BLaER1 (cell line): ENCODE data around the gene SLC4A5.

Experiments used
- H3K27ac ChIP-seq: shearing (Covaris generic); formaldehyde crosslinking; 2 replicates; pipeline ENCODE4 v1.8.1; 2022
- H3K27me3 ChIP-seq: shearing (Covaris generic); formaldehyde crosslinking; 2 replicates; pipeline ENCODE4 v1.8.1; 2022
- H3K36me3 ChIP-seq: shearing (Covaris generic); formaldehyde crosslinking; 2 replicates; pipeline ENCODE4 v1.8.1; 2022
- H3K4me1 ChIP-seq: shearing (Covaris generic); formaldehyde crosslinking; 2 replicates; pipeline ENCODE4 v1.8.1; 2022
- H3K4me2 ChIP-seq: shearing (Covaris generic); formaldehyde crosslinking; 2 replicates; pipeline ENCODE4 v1.8.1; 2022
- H3K4me3 ChIP-seq: shearing (Covaris generic); formaldehyde crosslinking; 2 replicates; pipeline ENCODE4 v1.8.1; 2022
- H3K9ac ChIP-seq: shearing (Covaris generic); formaldehyde crosslinking; 2 replicates; pipeline ENCODE4 v1.8.1; 2022
- H3K9me3 ChIP-seq: shearing (Covaris generic); formaldehyde crosslinking; 2 replicates; pipeline ENCODE4 v1.8.1; 2022
- H4K20me1 ChIP-seq: shearing (Covaris generic); formaldehyde crosslinking; 2 replicates; pipeline ENCODE4 v1.8.1; 2022
- Cebpa-rat ChIP-seq: shearing (Covaris generic); IDR thresholded peaks from 2 replicates; pipeline ENCODE4 v1.8.1; 2022

Gene SLC4A5

DNA sequence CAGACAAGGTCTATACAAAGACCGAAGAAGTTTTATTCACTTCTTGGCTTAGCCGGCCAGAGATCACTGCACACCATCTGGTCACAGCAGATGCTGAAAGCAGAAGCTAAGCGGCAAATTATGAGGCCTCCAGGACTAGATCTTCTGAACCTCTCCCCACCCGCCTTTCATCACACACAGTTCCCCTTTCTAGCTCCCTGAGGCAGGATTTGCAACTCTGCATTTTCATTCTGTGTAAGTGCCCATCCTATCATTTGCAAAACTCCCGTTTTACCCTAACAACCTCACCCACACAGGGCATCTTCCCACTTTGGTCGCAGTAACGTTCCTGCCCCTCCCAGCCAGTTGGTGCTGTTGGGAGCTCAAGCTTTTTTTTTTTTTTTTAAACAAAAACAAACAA is 161.5 kb downstream of the SLC4A5 start:
- Histone ChIP-seq H3K27me3 (no peaks in the 10 kb centered on the region), H4K20me1 (peaks cover 18% of the 10 kb centered on the region), H3K9me3 (peaks cover 4% of the 10 kb centered on the region; the same call in 1 of the 2 replicates), H3K4me3 (no peak overlapping the region), H3K27ac (no peak overlapping the region), H3K4me2 (peak overlapping the region; percentile 39), H3K4me1 (peaks cover 45% of the 10 kb centered on the region), H3K36me3 (peaks cover 6% of the 10 kb centered on the region), H3K9ac (no peak overlapping the region)
- TF ChIP-seq Cebpa-rat, result no peak

DNA sequence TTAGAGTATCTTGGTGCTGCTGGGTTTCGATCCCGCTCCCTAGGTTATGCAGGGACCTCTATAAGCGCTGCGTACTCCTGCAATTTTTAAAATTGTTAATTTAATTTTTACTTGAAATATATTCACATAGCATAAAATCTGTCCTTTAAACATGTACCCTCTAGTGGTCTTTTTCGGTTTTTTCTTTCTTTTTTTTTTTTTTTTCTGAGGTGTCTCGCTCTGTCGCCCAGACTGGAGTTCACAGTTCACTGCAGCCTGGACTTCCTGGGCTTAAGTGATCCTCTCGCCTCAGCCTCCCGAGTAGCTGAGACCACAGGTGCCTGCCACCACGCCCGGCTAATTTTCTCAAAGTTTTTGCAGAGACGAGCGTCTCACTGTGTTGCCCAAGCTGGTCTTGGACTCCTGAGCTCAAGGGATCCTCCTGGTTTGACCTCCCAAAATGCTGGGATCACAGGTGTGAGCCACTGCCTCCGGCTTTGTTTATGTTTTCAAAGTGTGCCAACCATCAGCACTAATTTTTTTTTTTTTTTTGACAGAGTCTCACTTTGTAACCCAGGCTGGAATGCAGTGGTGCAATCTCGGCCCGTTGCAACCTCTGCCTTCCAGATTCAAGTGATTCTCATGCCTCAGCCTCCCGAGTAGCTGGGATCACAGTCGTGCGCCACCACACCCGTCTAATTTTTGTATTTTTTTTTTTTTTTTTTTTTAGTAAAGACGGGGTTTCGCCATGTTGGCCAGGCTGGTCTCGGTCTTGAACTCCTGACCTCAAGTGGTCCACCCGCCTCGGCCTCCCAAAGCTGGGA is 164.0 kb downstream of the SLC4A5 start:
- Histone ChIP-seq H3K4me1 (peaks cover 35% of the 10 kb centered on the region), H3K9ac (no peak overlapping the region), H4K20me1 (peaks cover 43% of the 10 kb centered on the region), H3K4me3 (peak overlapping the region; percentile 94), H3K9me3 (peaks cover 23% of the 10 kb centered on the region; the same call in 1 of the 2 replicates), H3K27ac (peak overlapping the region; percentile 64), H3K4me2 (peak overlapping the region; percentile 83), H3K36me3 (peaks cover 25% of the 10 kb centered on the region), H3K27me3 (no peaks in the 10 kb centered on the region)
- TF ChIP-seq Cebpa-rat, result no peak

GRCh38 chr2:74178211-74179062 is 164.8 kb downstream of the SLC4A5 start, which contains the start of gene MOB1A:
MOB1A (minus strand) TSS chr2:74178879; CDS start chr2:74178674, 205 bp downstream.
- Histone ChIP-seq H4K20me1 (peaks cover 51% of the 10 kb centered on the region), H3K27ac (peak within 1 kb of the TSS; percentile 99), H3K4me3 (peak within 1 kb of the TSS; percentile 94), H3K36me3 (peaks cover 25% of the 10 kb centered on the region), H3K9ac (peak within 1 kb of the TSS; percentile 99), H3K27me3 (no peaks in the 10 kb centered on the region), H3K4me2 (peak within 1 kb of the TSS; percentile 83), H3K9me3 (peaks cover 23% of the 10 kb centered on the region; the same call in 1 of the 2 replicates), H3K4me1 (peaks cover 35% of the 10 kb centered on the region)
- no peak for TF ChIP-seq Cebpa-rat

DNA sequence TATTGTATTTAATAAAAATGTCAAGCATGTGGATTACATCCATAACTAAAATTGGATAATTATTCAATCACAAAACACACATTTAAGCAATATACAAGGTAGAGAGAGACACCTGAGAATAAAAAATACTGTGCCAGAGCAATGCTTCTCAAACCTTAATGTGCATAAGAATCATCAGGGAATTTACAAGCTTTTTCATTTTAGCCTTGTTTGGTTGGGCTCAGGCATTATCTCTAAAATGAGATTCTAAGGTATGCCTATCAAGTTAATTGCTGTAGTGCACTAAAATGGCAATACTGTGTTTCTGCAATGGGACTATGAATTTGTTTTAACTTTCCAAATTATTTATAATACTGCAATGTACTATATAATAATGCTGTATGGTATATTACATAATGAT is 165.5 kb downstream of the SLC4A5 start:
- H3K4me2 ChIP-seq, result peak overlapping the region; percentile 83
- peaks cover 30% of the 10 kb centered on the region for H3K36me3 ChIP-seq
- TF ChIP-seq Cebpa-rat, result no peak
- no peaks in the 10 kb centered on the region for H3K27me3 ChIP-seq
- peak overlapping the region; percentile 99 for H3K27ac ChIP-seq
- peaks cover 59% of the 10 kb centered on the region for H4K20me1 ChIP-seq
- H3K9me3 ChIP-seq, result peaks cover 23% of the 10 kb centered on the region; the same call in 1 of the 2 replicates
- H3K4me3 ChIP-seq, result peak overlapping the region; percentile 94
- peaks cover 42% of the 10 kb centered on the region for H3K4me1 ChIP-seq
- H3K9ac ChIP-seq, result peak overlapping the region; percentile 99

- H3K9me3 ChIP-seq, result peaks cover 23% of the 10 kb centered on the region; the same call in 1 of the 2 replicates
- H3K36me3 ChIP-seq, result peaks cover 58% of the 10 kb centered on the region
- no peak overlapping the region for H3K9ac ChIP-seq
- no peaks in the 10 kb centered on the region for H3K27me3 ChIP-seq
- H3K27ac ChIP-seq, result no peak overlapping the region
- peaks cover 25% of the 10 kb centered on the region for H3K4me1 ChIP-seq
- H4K20me1 ChIP-seq, result peaks cover 87% of the 10 kb centered on the region
- TF ChIP-seq Cebpa-rat, result no peak
- no peak overlapping the region for H3K4me3 ChIP-seq
- H3K4me2 ChIP-seq, result no peak overlapping the region
These were observed 168.3 kb downstream of the SLC4A5 start for GRCh38 chr2:74174909-74175308.

DNA sequence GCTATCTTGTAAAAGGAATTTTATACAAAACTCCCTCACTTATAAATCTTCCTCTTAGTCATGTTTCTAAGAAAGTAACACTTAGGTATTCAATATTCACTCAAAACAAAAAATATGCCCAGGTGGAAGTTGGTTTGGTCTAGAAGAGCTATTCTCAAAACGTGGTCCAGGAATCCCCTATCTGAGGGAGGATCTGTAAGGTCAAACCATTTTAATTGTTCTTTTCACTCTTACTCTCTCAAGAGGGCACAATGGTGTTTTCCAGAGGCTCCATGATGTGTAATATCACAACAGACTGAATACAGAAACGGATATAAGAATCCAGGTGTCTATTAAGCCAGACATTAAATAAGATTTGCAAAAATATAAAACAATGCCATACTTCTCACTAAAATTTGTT is 174.5 kb downstream of the SLC4A5 start:
- peaks cover 28% of the 10 kb centered on the region for H3K9me3 ChIP-seq
- H3K36me3 ChIP-seq, result peaks cover 95% of the 10 kb centered on the region
- no peak for TF ChIP-seq Cebpa-rat
- no peak overlapping the region for H3K4me3 ChIP-seq
- no peak overlapping the region for H3K4me2 ChIP-seq
- 0 out of 2 replicates have a peak, but pooled peaks cover 7% of the 10 kb centered on the region for H3K4me1 ChIP-seq
- peaks cover 83% of the 10 kb centered on the region for H4K20me1 ChIP-seq
- H3K27ac ChIP-seq, result no peak overlapping the region
- no peaks in the 10 kb centered on the region for H3K27me3 ChIP-seq
- no peak overlapping the region for H3K9ac ChIP-seq
